Kidney capillary endothelial cell (primary cell): ENCODE data around the gene GAS7.

Experiments
- DNase-seq: peaks from one replicate; pipeline ENCODE4 v3.0.0-alpha.2; 2018; ENCODE audit warnings: low spot score

The GAS7 gene

DNA sequence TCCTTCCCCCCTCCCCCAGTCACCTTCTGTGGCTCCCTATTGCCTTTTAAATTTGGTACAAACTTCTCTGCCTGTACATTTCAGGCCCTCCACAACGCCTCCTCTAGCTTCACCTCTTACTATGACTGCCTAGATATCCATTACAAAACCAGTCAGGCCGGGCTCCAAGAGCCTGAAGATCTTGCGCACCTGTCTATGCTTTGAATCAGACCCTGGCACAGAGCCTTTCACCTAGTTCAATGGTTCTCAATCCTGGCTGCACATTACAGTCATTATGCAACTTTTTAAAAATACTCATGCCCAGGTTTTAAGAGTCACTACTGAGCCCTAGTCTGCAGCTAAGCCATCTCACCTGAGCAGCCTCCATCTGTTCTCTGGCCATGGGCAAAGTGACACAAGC is 1.6 kb upstream of the GAS7 start:
- DNase-seq, result no peak

DNA sequence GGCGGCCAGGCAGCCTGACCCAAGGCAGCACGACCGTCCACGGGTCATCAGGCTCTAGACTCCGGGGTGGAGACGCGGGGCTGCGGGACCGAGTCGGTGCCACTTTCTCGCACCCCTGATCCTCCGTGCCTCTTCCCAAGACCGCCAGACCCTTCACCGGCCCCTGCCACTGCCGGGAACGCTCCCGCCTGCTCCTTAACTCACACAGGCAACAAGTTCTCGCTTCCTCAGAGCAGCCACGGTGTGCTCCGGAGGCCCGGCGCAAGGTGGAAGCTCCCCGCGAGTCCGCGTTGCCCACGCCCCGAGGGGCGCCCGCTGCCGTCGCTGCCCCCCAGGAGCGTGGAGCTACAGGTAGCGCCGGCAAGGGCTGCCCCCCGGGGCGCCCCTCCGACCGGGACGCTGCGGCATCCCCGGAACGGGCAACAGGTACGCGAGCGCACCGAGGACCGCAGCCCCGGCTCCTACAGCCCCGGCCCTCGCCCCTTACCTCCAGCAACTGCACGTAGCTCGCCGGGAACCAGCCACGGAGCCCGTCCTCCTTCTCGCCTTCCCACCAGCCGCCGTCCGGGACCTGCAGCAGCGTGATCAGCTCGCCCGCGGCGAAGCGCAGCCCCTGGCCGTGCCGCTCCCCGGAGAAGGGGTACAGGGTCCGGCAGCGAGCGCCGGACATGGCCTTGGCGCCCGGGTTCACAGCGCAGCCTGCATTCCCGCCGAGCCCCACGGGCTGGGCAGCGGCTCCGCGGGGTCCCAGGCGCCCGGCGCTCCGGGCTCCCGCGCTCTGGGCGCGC is 491 bp downstream of the GAS7 start:
- no peak for DNase-seq

GRCh38 chr17:10197362-10197720 is 1.1 kb downstream of the GAS7 start:
- DNase-seq, result no peak

DNA sequence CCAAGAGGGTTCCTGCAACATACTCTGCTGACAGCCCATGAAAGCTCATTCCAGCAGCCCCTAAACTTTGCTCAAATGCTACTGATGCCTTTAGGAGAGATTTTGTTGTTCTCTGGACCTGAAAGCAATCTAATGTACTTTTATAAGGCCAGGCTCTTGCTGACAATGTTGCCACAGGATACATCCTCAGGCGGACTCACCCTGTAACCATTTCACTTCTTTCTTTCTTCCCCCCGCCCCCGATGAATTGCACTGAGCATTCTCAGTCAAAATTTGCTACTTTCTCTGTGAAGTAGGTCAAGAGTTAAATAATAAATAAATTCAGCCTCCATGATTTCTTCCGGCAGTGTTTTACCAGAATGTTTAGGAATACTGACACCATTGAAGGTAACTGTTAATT is 1.5 kb downstream of the GAS7 start:
- no peak for DNase-seq

- DNase-seq, result no peak
These were observed 2.0 kb downstream of the GAS7 start for GRCh38 chr17:10196384-10196895.

GRCh38 chr17:10195090-10195805 is 3.2 kb downstream of the GAS7 start:
- no peak for DNase-seq

DNA sequence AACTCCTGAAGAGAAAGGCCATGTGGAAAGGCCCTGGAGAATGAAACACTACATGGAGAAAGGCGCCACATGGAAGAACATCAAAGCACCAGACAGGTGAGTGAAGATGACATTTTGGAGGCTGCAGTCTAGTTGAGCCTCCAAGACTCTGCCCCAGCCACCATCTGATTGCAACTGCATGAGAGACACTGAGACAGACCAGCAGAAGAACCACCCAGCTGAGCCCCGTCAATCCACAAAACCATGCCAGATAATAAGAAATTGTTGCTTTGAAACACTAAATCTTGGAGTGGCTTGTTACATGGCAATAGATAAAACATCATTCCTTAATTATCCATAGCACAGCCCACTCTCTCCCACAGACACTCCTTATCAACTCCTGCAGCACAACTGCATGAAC is 4.8 kb downstream of the GAS7 start:
- DNase-seq, result no peak

DNA sequence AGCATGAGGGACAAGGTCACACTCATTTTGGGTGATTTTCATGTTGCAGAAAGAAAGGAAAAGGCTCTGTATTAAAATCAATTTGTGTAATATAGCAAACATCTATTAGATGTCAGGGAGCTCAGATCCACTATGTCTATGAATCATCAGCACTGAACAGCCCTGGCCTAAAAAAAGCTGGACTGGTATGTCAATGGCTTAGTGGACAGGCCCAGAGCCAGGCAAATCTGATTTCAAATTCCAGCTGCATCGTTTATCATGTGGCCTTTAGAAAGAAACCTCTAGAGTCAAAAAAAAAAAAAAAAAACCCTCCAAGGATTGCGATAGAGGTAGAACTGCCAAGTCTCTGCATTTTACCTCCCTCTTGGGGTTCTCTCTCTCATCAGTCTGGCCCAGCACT is 5.4 kb downstream of the GAS7 start:
- DNase-seq, result no peak

DNA sequence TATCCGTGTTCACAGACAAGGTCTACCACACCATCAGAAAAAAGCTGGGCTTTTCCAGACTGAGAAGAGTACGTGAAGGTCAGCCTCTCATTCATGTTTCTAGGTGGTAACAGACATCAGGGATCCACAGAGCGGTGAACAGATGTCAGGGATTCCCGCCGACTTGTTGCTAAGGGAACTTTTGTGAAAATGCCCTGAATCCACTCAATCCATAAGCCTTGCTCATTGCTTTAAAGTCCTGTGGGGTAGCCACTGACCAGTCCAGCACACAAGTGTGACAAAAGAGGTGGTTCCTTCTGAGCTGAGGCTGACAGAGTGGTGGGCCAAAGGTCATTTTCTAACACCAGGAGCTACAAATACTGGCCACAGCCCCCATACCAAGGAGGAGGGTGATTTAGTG is 5.9 kb downstream of the GAS7 start:
- no peak for DNase-seq

GRCh38 chr17:10187456-10187855 is 10.9 kb downstream of the GAS7 start:
- no peak for DNase-seq

- DNase-seq, result no peak
These were observed 11.5 kb downstream of the GAS7 start for GRCh38 chr17:10186771-10187410.

GRCh38 chr17:10183931-10184930 is 14.2 kb downstream of the GAS7 start:
- DNase-seq, result no peak

DNA sequence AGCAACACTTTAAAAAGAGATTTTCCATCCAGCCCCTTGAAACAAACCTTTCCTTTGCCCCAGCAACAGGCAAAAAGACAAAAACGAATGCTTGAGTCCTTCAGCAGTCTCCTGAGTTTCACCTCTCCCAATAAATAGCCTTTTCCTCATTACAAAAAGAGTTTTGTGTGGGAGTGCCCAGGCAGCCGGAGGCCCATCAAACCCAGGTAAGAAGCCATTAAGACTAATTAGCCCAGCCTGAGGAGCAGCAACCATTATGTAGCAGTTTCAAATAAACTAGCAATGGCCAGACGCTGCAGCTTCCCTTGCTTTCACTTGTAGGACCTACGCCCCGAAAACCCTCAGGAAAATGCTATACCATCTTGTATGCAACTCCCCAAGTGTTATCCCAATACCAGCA is 15.6 kb downstream of the GAS7 start:
- no peak for DNase-seq

DNA sequence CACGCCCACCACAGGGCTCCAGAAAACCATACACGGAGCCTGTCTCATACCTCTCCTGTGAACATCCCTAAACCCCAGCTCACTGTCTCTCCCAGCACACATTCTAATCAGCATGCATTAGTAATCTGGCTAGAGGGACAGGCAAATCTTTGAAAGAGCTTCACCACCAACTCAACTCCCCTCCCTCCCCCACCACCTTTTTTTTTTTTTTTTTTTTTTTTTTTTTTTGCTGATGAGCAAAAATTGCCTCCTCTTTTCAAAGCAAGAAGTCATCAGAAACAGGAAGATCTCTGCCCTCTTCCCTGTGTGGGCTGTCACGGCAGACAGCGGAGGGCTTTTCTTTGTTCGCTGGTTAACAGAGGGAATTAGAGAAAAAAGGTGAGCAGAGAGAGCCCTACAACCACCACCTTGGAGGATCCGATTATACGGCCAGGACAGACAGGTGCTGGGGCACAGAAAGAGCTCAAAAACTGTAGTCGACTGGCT is 19.9 kb downstream of the GAS7 start:
- no peak for DNase-seq

- no peak for DNase-seq
These were observed 20.4 kb downstream of the GAS7 start for GRCh38 chr17:10177913-10178505.

DNA sequence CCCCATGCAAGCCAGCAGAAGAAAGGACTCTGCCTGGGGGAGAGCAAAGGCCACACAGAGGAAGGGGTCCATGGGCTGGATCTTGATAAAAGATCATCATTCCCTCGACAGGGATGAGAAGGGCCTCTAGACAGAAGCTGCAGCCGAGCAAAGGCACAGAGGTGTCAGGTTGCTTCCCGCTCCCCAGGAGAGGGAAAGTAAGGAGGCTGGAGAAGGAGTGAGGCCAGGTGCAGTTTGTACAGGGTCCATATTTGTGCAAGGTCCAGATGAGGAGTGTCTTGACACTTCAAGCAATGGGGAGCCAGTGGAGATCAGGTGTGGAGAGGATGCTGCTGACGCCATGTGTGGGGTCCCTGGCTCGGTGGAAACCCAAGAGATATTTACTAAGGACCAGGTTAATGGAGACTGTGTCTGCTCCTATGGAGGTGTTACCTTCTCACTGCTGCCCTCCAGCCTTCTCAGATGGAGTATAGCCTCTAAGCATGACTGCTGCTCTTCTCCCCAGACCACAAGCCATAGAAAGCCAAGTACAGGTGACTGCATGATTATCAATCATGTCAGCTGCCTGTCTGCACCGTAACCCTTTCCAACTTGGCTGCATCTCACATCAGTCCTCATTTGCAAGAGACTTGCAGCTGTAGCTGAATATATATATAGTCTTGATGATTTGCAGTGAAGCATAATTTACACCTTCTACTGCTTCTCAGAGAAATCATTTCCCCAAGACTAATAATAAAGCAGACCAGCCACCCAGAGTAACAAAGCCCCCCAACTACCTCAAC is 21.1 kb downstream of the GAS7 start:
- no peak for DNase-seq

DNA sequence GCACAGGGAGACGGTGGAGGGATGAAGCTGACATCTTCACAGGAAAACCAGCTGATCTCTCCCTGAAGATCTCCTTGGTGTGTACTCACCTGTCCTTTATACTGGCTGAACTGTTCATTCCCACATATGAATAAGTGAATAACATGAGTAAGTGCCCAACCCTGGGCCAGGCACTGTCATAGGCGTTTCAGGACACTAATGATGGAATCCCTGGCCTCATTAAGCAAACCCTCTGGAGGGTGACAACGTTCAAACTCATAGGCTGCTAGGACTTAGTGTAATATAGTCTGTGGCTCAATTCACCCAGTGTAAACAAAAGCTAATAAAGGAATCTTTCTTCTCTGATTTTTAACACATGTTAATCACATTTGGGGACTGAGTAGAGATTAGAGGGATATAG is 24.5 kb downstream of the GAS7 start:
- no peak for DNase-seq

- DNase-seq, result no peak
These were observed 25.6 kb downstream of the GAS7 start for GRCh38 chr17:10172778-10173177.

DNA sequence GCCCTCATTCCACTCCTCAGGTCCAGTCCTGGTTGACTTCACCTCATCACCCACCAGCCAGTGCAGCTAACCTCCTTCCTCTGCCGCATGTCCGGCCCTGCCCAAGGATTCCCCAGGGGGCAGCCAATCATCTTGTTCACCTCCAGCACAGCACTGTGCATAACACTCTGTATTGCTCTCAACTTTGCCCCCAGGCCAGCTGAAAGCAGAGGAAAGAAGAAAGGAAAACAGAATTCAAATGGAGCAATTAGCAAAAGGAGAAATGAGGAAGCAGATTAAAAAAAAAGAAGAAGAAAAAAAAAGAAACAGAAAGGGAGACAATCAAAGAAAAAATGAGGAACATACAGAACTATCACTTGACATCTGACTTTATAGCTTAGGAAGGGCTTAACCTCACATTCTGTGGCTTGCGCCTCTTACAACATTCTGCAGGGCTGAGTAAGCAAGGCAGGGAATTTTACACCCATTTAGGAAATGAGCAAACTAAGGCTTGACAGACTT is 26.1 kb downstream of the GAS7 start:
- DNase-seq, result no peak

DNA sequence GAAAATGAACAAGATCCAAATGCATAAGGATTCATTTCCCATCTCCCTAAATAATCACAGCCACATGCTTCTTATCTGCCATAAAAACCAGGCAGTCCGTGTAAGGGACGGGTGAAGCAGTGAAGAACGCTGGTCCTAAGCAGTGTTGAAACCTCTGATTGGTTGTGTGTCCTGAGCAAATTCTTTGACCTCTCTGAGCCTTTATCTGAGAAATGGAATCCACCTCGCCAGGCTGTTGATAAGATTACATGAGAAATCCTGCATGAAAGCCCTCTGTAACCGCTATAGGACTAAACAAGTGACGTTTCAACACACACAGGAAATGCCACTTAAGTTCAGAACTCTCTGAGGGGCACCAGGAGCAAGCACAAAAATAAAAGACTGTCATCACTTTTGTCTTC is 26.8 kb downstream of the GAS7 start:
- no peak for DNase-seq
